Activated CD4-positive, alpha-beta T cell treated with anti-CD3 and anti-CD28 coated beads, Interleukin-2, amount 10 ng/mL, durations not matched to agents 24 days and 14 days (primary cell): ENCODE data around the gene PLEKHG2. TPM values are rescaled to one million over a fixed set of nuclear protein-coding genes. Genes with fewer than 3 reads are reported as not detected.

Experiments used
- DNase-seq: peaks from one replicate; pipeline ENCODE4 v3.0.0; 2022
- H3K27ac Mint-ChIP-seq: one replicate; pipeline ENCODE4 v1.8.0; 2022; ENCODE audit warnings: mild to moderate bottlenecking, mixed read lengths
- H3K27me3 Mint-ChIP-seq: one replicate; pipeline ENCODE4 v1.8.0; 2022; ENCODE audit warnings: mixed read lengths
- H3K36me3 Mint-ChIP-seq: one replicate; pipeline ENCODE4 v1.8.0; 2022; ENCODE audit warnings: low read depth, mild to moderate bottlenecking, mixed read lengths
- H3K4me1 Mint-ChIP-seq: one replicate; pipeline ENCODE4 v1.8.0; 2021; ENCODE audit warnings: mixed read lengths
- H3K4me3 Mint-ChIP-seq: one replicate; pipeline ENCODE4 v1.8.0; 2022; ENCODE audit warnings: mild to moderate bottlenecking, moderate library complexity, mixed read lengths
- H3K9me3 Mint-ChIP-seq: one replicate; pipeline ENCODE4 v1.8.0; 2021; ENCODE audit warnings: mixed read lengths
- intact Hi-C: fragments of 100-400 bp; cut with micrococcal nuclease; formaldehyde crosslinking; loops from one replicate; pipeline ENCODE4 v1.15.1; 2023
- total RNA-seq: library from RNA; stranded (reverse); gene quantifications from 2 replicates; pipeline ENCODE4 v1.2.3, GENCODE V29; 2022

PLEKHG2 gene
- total RNA-seq, 1 donor from 2014 or later = 42.0 TPM

- H3K27me3 Mint-ChIP-seq = no peaks in the 10 kb centered on the region
- intact Hi-C loops = no loop called here
- H3K36me3 Mint-ChIP-seq = peaks cover 28% of the 10 kb centered on the region
- H3K9me3 Mint-ChIP-seq = no peaks in the 10 kb centered on the region
- peak within 1 kb of the TSS; percentile 93 for H3K27ac Mint-ChIP-seq
- DNase-seq = peak; percentile 95
- H3K4me1 Mint-ChIP-seq = peaks cover 53% of the 10 kb centered on the region
- H3K4me3 Mint-ChIP-seq = peak within 1 kb of the TSS; percentile 87
Measured at GRCh38 chr19:39406656-39407409, 5.6 kb upstream of the PLEKHG2 start, which contains the start of gene ZFP36. Gene ZFP36 (plus strand): TSS chr19:39406847. CDS start chr19:39406905, 58 bp downstream.

- intact Hi-C loops = no loop called here
- no peaks in the 10 kb centered on the region for H3K9me3 Mint-ChIP-seq
Measured at GRCh38 chr19:39407410-39407659, 5.1 kb upstream of the PLEKHG2 start.

GRCh38 chr19:39407660-39408391 is 4.6 kb upstream of the PLEKHG2 start:
- Mint-ChIP-seq H3K4me3 (peak overlapping the region; percentile 87), H3K4me1 (peaks cover 46% of the 10 kb centered on the region), H3K36me3 (peaks cover 30% of the 10 kb centered on the region), H3K27me3 (no peaks in the 10 kb centered on the region), H3K27ac (peak overlapping the region; percentile 93), H3K9me3 (no peaks in the 10 kb centered on the region)
- intact Hi-C loops = no loop called here
- DNase-seq = peak; percentile 92

More at GRCh38 chr19:39407410-39407659, 5.1 kb upstream of the PLEKHG2 start:
- Mint-ChIP-seq H3K27me3 (no peaks in the 10 kb centered on the region), H3K4me1 (peaks cover 51% of the 10 kb centered on the region), H3K27ac (peak overlapping the region; percentile 93), H3K4me3 (peak overlapping the region; percentile 87), H3K36me3 (peaks cover 30% of the 10 kb centered on the region)
- DNase-seq = no peak

GRCh38 chr19:39408392-39409207 is 3.9 kb upstream of the PLEKHG2 start:
- H3K27me3 Mint-ChIP-seq = no peaks in the 10 kb centered on the region
- H3K4me1 Mint-ChIP-seq = peaks cover 45% of the 10 kb centered on the region
- peak overlapping the region; percentile 87 for H3K4me3 Mint-ChIP-seq
- intact Hi-C loops = no loop called here
- DNase-seq = peak; percentile 81
- H3K36me3 Mint-ChIP-seq = peaks cover 30% of the 10 kb centered on the region
- H3K27ac Mint-ChIP-seq = peak overlapping the region; percentile 93
- no peaks in the 10 kb centered on the region for H3K9me3 Mint-ChIP-seq

GRCh38 chr19:39409208-39410016 is 3.1 kb upstream of the PLEKHG2 start:
- H3K4me1 Mint-ChIP-seq = peaks cover 48% of the 10 kb centered on the region

GRCh38 chr19:39410017-39410830 is 2.2 kb upstream of the PLEKHG2 start:
- intact Hi-C loops = loop anchor here (2.0 kb wide), 1 partner anchor 197 kb away; no protein-coding TSS in a partner anchor
- peaks cover 52% of the 10 kb centered on the region for H3K4me1 Mint-ChIP-seq
- peaks cover 35% of the 10 kb centered on the region for H3K36me3 Mint-ChIP-seq
- no peaks in the 10 kb centered on the region for H3K9me3 Mint-ChIP-seq
- peak overlapping the region; percentile 88 for H3K27ac Mint-ChIP-seq
- peak; percentile 91 for DNase-seq
- H3K4me3 Mint-ChIP-seq = peak overlapping the region; percentile 87
- H3K27me3 Mint-ChIP-seq = no peaks in the 10 kb centered on the region

More at GRCh38 chr19:39409208-39410016, 3.1 kb upstream of the PLEKHG2 start:
- peak overlapping the region; percentile 88 for H3K27ac Mint-ChIP-seq
- peak overlapping the region; percentile 87 for H3K4me3 Mint-ChIP-seq
- no peaks in the 10 kb centered on the region for H3K27me3 Mint-ChIP-seq
- intact Hi-C loops = loop anchor here (2.0 kb wide), 1 partner anchor 197 kb away; no protein-coding TSS in a partner anchor
- H3K9me3 Mint-ChIP-seq = no peaks in the 10 kb centered on the region
- DNase-seq = peak; percentile 93
- H3K36me3 Mint-ChIP-seq = peaks cover 33% of the 10 kb centered on the region

- Mint-ChIP-seq H3K4me1 (peaks cover 53% of the 10 kb centered on the region), H3K36me3 (peaks cover 35% of the 10 kb centered on the region), H3K27ac (peak overlapping the region; percentile 88), H3K27me3 (no peaks in the 10 kb centered on the region), H3K9me3 (no peaks in the 10 kb centered on the region), H3K4me3 (peak overlapping the region; percentile 87)
- peak; percentile 62 for DNase-seq
- intact Hi-C loops = loop anchor here (1.0 to 2.0 kb wide), 2 partner anchors 13 to 198 kb away; no protein-coding TSS in a partner anchor
Measured at GRCh38 chr19:39410831-39411080, 1.7 kb upstream of the PLEKHG2 start.

- Mint-ChIP-seq H3K27me3 (no peaks in the 10 kb centered on the region), H3K36me3 (peaks cover 35% of the 10 kb centered on the region), H3K4me1 (peaks cover 49% of the 10 kb centered on the region), H3K27ac (peak overlapping the region; percentile 88), H3K4me3 (peak overlapping the region; percentile 87), H3K9me3 (no peaks in the 10 kb centered on the region)
- intact Hi-C loops = loop anchor here (1.0 to 2.0 kb wide), 2 partner anchors 14 to 198 kb away; no protein-coding TSS in a partner anchor
- DNase-seq = peak; percentile 77
Measured at GRCh38 chr19:39411081-39411831, 1.2 kb upstream of the PLEKHG2 start.

- H3K36me3 Mint-ChIP-seq = peaks cover 35% of the 10 kb centered on the region
- H3K9me3 Mint-ChIP-seq = no peaks in the 10 kb centered on the region
- intact Hi-C loops = loop anchor here (1.0 to 2.0 kb wide), 8 partner anchors 14 to 289 kb away; partner anchors contain the start of genes MED29 and PAF1
- H3K27me3 Mint-ChIP-seq = no peaks in the 10 kb centered on the region
- peak overlapping the region; percentile 88 for H3K27ac Mint-ChIP-seq
- DNase-seq = peak; percentile 96
- peaks cover 47% of the 10 kb centered on the region for H3K4me1 Mint-ChIP-seq
- H3K4me3 Mint-ChIP-seq = peak overlapping the region; percentile 87
Measured at GRCh38 chr19:39411832-39412099, 703 bp upstream of the PLEKHG2 start.

- H3K9me3 Mint-ChIP-seq = no peaks in the 10 kb centered on the region
- peak overlapping the region; percentile 75 for H3K27ac Mint-ChIP-seq
- no peak for DNase-seq
- intact Hi-C loops = loop anchor here (1.0 to 2.0 kb wide), 6 partner anchors 17 to 291 kb away; partner anchors contain the start of genes MED29 and PAF1
- H3K27me3 Mint-ChIP-seq = no peaks in the 10 kb centered on the region
- peaks cover 45% of the 10 kb centered on the region for H3K4me1 Mint-ChIP-seq
- peak overlapping the region; percentile 87 for H3K4me3 Mint-ChIP-seq
- peaks cover 30% of the 10 kb centered on the region for H3K36me3 Mint-ChIP-seq
Measured at GRCh38 chr19:39412867-39413271, 400 bp downstream of the PLEKHG2 start.

GRCh38 chr19:39413272-39413910 is 922 bp downstream of the PLEKHG2 start:
- peak overlapping the region; percentile 87 for H3K27ac Mint-ChIP-seq
- peaks cover 40% of the 10 kb centered on the region for H3K4me1 Mint-ChIP-seq
- peaks cover 25% of the 10 kb centered on the region for H3K36me3 Mint-ChIP-seq
- peak; percentile 76 for DNase-seq
- no peaks in the 10 kb centered on the region for H3K9me3 Mint-ChIP-seq
- H3K27me3 Mint-ChIP-seq = no peaks in the 10 kb centered on the region
- peak overlapping the region; percentile 87 for H3K4me3 Mint-ChIP-seq
- intact Hi-C loops = loop anchor here (2.0 kb wide), 2 partner anchors 63 to 73 kb away; no protein-coding TSS in a partner anchor
